ENCODE results near the gene NTN4. TPM values are rescaled to one million over a fixed set of nuclear protein-coding genes. Genes with fewer than 3 reads are reported as not detected.

The NTN4 gene
- total RNA-seq, 1 experiment from 2014 or later = 0.17 TPM

GRCh38 chr12:95838125-95838524 lies 47.6 kb upstream of the NTN4 start:
- H3K4ac ChIP-seq (ENCODE audit: low read depth, low read length) = no peak overlapping the region
- no peaks in the 10 kb centered on the region for H3K79me2 ChIP-seq (ENCODE audit: insufficient read depth, low read length)
- H3K9me3 ChIP-seq (ENCODE audit: control insufficient read depth, low read depth, low read length) = no peaks in the 10 kb centered on the region
- no peak overlapping the region for H2BK15ac ChIP-seq (ENCODE audit: low read depth, low read length)
- no peak for TF ChIP-seq CTCF (conservative IDR thresholded peaks at IDR 0.05)
- H2BK120ac ChIP-seq (ENCODE audit: low read depth, low read length, poor library complexity, severe bottlenecking) = no peak overlapping the region
- H3K4me1 Mint-ChIP-seq = peaks cover 8 to 10% of the 10 kb centered on the region in 2 experiments
- no peak overlapping the region for H3K27ac Mint-ChIP-seq
- no peak overlapping the region for H2BK20ac ChIP-seq (ENCODE audit: low read depth, low read length, poor library complexity, severe bottlenecking)
- H3K27ac ChIP-seq (ENCODE audit: insufficient read length, low read depth, low read length) = no peak overlapping the region
- no peak overlapping the region for H4K8ac ChIP-seq (replicated peaks; ENCODE audit: insufficient read length, low read depth, low read length)
- H2AFZ ChIP-seq (ENCODE audit: low read length) = no peak overlapping the region
- peaks cover 3% of the 10 kb centered on the region; the same call in 1 of the 2 replicates for H3K27me3 Mint-ChIP-seq (ENCODE audit: low read depth)
- no peak overlapping the region for H4K5ac ChIP-seq (ENCODE audit: insufficient read length, low read depth, low read length)
- H3K14ac ChIP-seq (ENCODE audit: insufficient read depth, low read length) = no peak overlapping the region
- H2BK5ac ChIP-seq (ENCODE audit: insufficient read length, low read length) = no peak overlapping the region
- no peak overlapping the region for H3K4me2 ChIP-seq (ENCODE audit: insufficient read depth, insufficient read length, low read length)
- no peak overlapping the region for H3T11ph ChIP-seq (ENCODE audit: low read length)
- H2BK12ac ChIP-seq (ENCODE audit: insufficient read length, low read depth, low read length) = no peak overlapping the region
- no peak overlapping the region for H3K4me3 Mint-ChIP-seq
- H3K23me2 ChIP-seq (ENCODE audit: insufficient read length, low read depth, low read length, poor library complexity, severe bottlenecking) = no peaks in the 10 kb centered on the region
- no peak overlapping the region for H3K9ac ChIP-seq (ENCODE audit: extremely low read depth, insufficient read length, low read length)
- no peaks in the 10 kb centered on the region for H4K20me1 ChIP-seq (ENCODE audit: control insufficient read depth, insufficient read depth, insufficient read length)
- H3K4me1 ChIP-seq (ENCODE audit: insufficient read depth, low read length) = peaks cover 3% of the 10 kb centered on the region; the same call in 1 of the 2 replicates
- H2AK5ac ChIP-seq (ENCODE audit: insufficient read length, low read length) = no peak overlapping the region
- H3K27me3 ChIP-seq (ENCODE audit: insufficient read depth, low read length) = no peaks in the 10 kb centered on the region
- no peak overlapping the region for H3K56ac ChIP-seq (ENCODE audit: insufficient read length, low read depth, low read length)
- H3K79me1 ChIP-seq (ENCODE audit: insufficient read depth, low read depth, low read length, poor library complexity, severe bottlenecking) = no peaks in the 10 kb centered on the region
- WGBS (ENCODE audit: extremely low coverage, insufficient read length, low lambda C conversion rate) = no CpG with 5 or more reads among the region's 11 CpGs
- no peaks in the 10 kb centered on the region for H3K9me3 Mint-ChIP-seq
- no peak for DNase-seq
- H3K36me3 Mint-ChIP-seq (ENCODE audit: insufficient read depth in 1 of 3, low read depth in 3 of 3) = no peaks in the 10 kb centered on the region
- no peak overlapping the region for H4K91ac ChIP-seq (ENCODE audit: insufficient read length, low read depth, low read length)
- H3K18ac ChIP-seq (ENCODE audit: insufficient read length, low read depth, low read length) = no peak overlapping the region
- H3K23ac ChIP-seq (ENCODE audit: insufficient read length, low read depth, low read length) = no peak overlapping the region
